ENCODE measurements around the gene HSD17B14. TPM values are rescaled to one million over a fixed set of nuclear protein-coding genes. Genes with fewer than 3 reads are reported as not detected.
A peak's percentile ranks its signal among the peaks of the same experiment; 100 is the strongest.

The HSD17B14 gene
- total RNA-seq, 1 experiment from 2014 or later: 27.8 TPM

DNA sequence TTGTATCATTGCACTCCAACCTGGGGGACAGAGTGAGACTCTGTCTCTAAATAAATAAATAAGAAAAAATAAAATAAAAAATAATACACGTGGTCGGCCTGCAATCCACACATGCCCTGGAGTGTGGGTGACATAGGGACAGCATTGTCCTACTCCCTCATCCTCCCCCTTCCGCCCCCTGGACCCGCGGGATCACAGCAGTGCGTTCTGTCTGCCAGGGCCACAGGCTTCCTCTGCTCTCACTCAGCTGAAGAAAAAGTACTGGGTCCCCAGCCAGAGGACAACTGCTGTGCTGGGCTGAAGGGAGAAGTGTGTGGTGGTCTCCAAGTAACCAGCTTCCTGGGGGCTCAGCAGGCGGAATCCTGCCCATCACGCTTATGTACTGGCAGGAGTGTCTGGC is 31.8 kb downstream of the HSD17B14 start:
- peaks cover 22% of the 10 kb centered on the region for H3K4me1 Mint-ChIP-seq (ENCODE audit: low read depth, unreplicated experiment)
- BruUV-seq (replicated peaks): no TSS peak
- POLR2A ChIA-PET: no interaction called here
- no peaks in the 10 kb centered on the region for H3K27me3 Mint-ChIP-seq (ENCODE audit: insufficient read depth, unreplicated experiment)
- Histone ChIP-seq H3K9me3 (no peaks in the 10 kb centered on the region), H3K27me3 (replicated peaks; ENCODE audit: control insufficient read depth, insufficient read depth, low read length) (no peaks in the 10 kb centered on the region), H3K4me1 (peaks cover 15% of the 10 kb centered on the region), H3K36me3 (ENCODE audit: control insufficient read depth, insufficient read depth, low read length) (no peaks in the 10 kb centered on the region), H3K4me3 (ENCODE audit: low read depth, low read length) (no peak overlapping the region)
- H3K36me3 Mint-ChIP-seq (ENCODE audit: insufficient read depth, unreplicated experiment): peaks cover 36% of the 10 kb centered on the region
- H3K4me3 Mint-ChIP-seq (ENCODE audit: unreplicated experiment): no peak overlapping the region
- peak overlapping the region; percentile 39 for H3K27ac Mint-ChIP-seq (ENCODE audit: unreplicated experiment)
- intact Hi-C loops (cut with micrococcal nuclease; ENCODE audit: unreplicated experiment): no loop called here
- DNase-seq: no peak
- no peaks in the 10 kb centered on the region for H3K9me3 Mint-ChIP-seq (ENCODE audit: unreplicated experiment)
- TF ChIP-seq, protein P1, sequence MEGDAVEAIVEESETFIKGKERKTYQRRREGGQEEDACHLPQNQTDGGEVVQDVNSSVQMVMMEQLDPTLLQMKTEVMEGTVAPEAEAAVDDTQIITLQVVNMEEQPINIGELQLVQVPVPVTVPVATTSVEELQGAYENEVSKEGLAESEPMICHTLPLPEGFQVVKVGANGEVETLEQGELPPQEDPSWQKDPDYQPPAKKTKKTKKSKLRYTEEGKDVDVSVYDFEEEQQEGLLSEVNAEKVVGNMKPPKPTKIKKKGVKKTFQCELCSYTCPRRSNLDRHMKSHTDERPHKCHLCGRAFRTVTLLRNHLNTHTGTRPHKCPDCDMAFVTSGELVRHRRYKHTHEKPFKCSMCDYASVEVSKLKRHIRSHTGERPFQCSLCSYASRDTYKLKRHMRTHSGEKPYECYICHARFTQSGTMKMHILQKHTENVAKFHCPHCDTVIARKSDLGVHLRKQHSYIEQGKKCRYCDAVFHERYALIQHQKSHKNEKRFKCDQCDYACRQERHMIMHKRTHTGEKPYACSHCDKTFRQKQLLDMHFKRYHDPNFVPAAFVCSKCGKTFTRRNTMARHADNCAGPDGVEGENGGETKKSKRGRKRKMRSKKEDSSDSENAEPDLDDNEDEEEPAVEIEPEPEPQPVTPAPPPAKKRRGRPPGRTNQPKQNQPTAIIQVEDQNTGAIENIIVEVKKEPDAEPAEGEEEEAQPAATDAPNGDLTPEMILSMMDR (IDR thresholded peaks at IDR 0.05; ENCODE audit: insufficient read depth in 1 of 2, low read depth in 1 of 2, low read length in 1 of 2, severe bottlenecking in 1 of 2, unreplicated experiment in 1 of 2): no peak
- CTCF ChIA-PET: interaction anchor here (1.4 kb wide), 1 partner anchor 9 kb away, joined by 6 read pairs; no protein-coding TSS in a partner anchor

DNA sequence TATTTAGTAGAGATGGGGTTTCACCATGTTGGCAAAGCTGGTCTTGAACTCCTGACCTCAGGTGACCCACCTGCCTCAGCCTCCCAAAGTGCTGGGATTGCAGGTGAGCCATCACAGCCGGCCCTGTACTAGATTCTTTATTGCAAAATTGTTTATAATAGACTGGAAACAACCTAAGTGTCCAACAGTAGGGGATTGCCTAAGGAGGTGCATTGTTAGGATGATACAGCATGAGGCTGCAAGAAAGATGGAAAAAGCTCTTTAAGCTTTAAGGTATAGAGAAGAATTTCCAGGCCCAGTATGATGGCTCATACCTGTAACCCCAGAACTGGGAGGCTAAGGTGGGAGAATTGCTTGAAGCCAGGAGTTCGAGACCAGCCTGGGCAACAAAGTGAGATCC is 33.7 kb downstream of the HSD17B14 start:
- POLR2A ChIA-PET: no interaction called here
- Mint-ChIP-seq H3K27ac (ENCODE audit: unreplicated experiment) (no peak overlapping the region), H3K4me3 (ENCODE audit: unreplicated experiment) (no peak overlapping the region), H3K36me3 (ENCODE audit: insufficient read depth, unreplicated experiment) (peaks cover 34% of the 10 kb centered on the region), H3K4me1 (ENCODE audit: low read depth, unreplicated experiment) (peaks cover 11% of the 10 kb centered on the region), H3K27me3 (ENCODE audit: insufficient read depth, unreplicated experiment) (no peaks in the 10 kb centered on the region), H3K9me3 (ENCODE audit: unreplicated experiment) (no peaks in the 10 kb centered on the region)
- Histone ChIP-seq H3K27me3 (replicated peaks; ENCODE audit: control insufficient read depth, insufficient read depth, low read length) (no peaks in the 10 kb centered on the region), H3K36me3 (ENCODE audit: control insufficient read depth, insufficient read depth, low read length) (no peaks in the 10 kb centered on the region), H3K4me3 (ENCODE audit: low read depth, low read length) (no peak overlapping the region), H3K9me3 (no peaks in the 10 kb centered on the region), H3K4me1 (peaks cover 10% of the 10 kb centered on the region)
- CTCF ChIA-PET: interaction anchor here (0.6 kb wide), 1 partner anchor 56 kb away, joined by 4 read pairs; no protein-coding TSS in a partner anchor
- intact Hi-C loops (cut with micrococcal nuclease; ENCODE audit: unreplicated experiment): no loop called here
- no TSS peak for BruUV-seq (replicated peaks)
- DNase-seq: no peak
- TF ChIP-seq, protein P1 (IDR thresholded peaks at IDR 0.05; ENCODE audit: insufficient read depth in 1 of 2, low read depth in 1 of 2, low read length in 1 of 2, severe bottlenecking in 1 of 2, unreplicated experiment in 1 of 2): no peak

DNA sequence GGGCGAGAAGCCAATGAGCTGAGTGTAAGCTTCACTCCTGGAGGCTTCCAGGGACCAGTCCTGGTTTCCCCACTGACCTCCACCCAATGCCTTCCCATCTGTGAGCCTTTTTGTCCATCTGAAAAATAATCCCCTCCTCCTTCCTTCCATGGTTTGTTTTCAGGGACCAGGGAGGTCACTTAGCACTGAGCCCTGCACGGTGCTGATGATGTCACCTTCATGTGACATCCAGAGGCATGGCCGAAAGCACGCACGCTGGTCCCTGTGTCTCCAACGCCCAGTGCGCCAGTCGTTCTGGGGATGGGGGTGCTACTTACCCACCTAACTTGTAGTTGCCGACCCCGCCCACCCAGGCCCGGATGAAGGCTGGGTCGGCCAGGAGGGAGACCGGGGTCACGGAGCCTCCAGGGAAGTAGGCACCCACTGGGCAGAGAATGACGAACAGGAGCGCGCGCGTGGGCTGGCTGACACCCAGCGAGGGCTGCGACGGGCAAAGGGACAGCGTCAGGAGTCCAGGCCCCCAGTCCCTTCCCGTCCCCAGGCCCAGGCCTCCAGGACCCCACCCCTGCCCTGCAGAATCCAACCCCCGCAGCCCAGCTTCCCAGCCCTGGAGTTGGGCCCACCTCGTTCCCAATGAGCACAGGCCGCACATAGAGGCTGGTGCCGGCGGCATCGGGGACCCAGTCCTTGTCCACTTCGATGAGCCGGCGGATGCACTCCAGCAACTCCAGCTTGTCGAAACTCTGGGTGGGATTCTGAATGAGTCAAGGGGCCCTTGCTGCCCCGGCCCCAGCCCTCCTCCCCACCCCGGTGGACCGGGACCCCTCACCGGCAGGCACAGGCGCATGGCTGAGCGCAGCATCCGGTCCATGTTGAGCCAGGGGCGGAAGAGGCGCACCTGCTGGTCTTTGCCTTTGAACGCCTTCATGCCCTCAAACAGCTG is 36.7 kb downstream of the HSD17B14 start:
- CTCF ChIA-PET: interaction anchor here (0.6 to 1.1 kb wide), 2 partner anchors 31 to 45 kb away, joined by 5 to 6 read pairs; no protein-coding TSS in a partner anchor

More for the DNA sequence above, 36.7 kb downstream of the HSD17B14 start:
- intact Hi-C loops (cut with micrococcal nuclease; ENCODE audit: unreplicated experiment): no loop called here
- Mint-ChIP-seq H3K4me3 (ENCODE audit: unreplicated experiment) (no peak overlapping the region), H3K9me3 (ENCODE audit: unreplicated experiment) (no peaks in the 10 kb centered on the region), H3K27ac (ENCODE audit: unreplicated experiment) (no peak overlapping the region), H3K36me3 (ENCODE audit: insufficient read depth, unreplicated experiment) (peaks cover 28% of the 10 kb centered on the region), H3K27me3 (ENCODE audit: insufficient read depth, unreplicated experiment) (no peaks in the 10 kb centered on the region), H3K4me1 (ENCODE audit: low read depth, unreplicated experiment) (peaks cover 9% of the 10 kb centered on the region)
- H3K27me3 ChIP-seq (replicated peaks; ENCODE audit: control insufficient read depth, insufficient read depth, low read length): no peaks in the 10 kb centered on the region
- H3K36me3 ChIP-seq (ENCODE audit: control insufficient read depth, insufficient read depth, low read length): no peaks in the 10 kb centered on the region
- POLR2A ChIA-PET: no interaction called here
- DNase-seq: no peak
- H3K4me1 ChIP-seq: peaks cover 8% of the 10 kb centered on the region
- no peak overlapping the region for H3K4me3 ChIP-seq (ENCODE audit: low read depth, low read length)
- no TSS peak for BruUV-seq (replicated peaks)
- H3K9me3 ChIP-seq: no peaks in the 10 kb centered on the region
- TF ChIP-seq, protein P1 (IDR thresholded peaks at IDR 0.05; ENCODE audit: insufficient read depth in 1 of 2, low read depth in 1 of 2, low read length in 1 of 2, severe bottlenecking in 1 of 2, unreplicated experiment in 1 of 2): no peak
